ENCODE measurements around the gene NUP62. TPM values are rescaled to one million over a fixed set of nuclear protein-coding genes. Genes with fewer than 3 reads are reported as not detected.

Gene NUP62
- total and polyA plus RNA-seq, 2 experiments from 2014 or later, result 55.5 to 99.4 TPM

DNA sequence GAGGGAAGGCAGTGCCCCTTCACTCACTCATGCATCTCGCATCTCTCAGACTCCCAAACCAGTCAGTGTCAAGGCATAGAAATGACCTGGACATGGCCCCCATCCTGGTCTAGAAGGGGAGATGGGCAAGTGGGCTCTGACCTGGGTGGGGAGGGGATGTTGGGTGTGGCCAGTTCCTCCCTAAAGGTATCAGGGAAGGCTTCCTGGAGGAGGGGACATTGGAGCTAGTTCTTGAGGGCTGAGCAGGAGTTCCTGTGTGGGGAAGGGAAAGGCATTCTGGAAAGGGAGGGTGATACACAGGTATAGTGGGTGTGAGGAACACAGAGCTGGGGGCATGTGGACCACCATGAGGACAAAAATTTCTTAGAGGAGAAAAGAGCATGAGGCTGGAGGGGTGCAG lies 36.6 kb downstream of the NUP62 start:
- Mint-ChIP-seq H3K4me3 (no peak overlapping the region; the same call in 2 of the 3 replicates), H3K9me3 (peaks cover 5% of the 10 kb centered on the region), H3K27me3 (ENCODE audit: insufficient read depth, low read depth, poor library complexity) (peaks cover 32% of the 10 kb centered on the region), H3K27ac (no peak overlapping the region), H3K36me3 (ENCODE audit: low read depth) (peaks cover 15% of the 10 kb centered on the region), H3K4me1 (peaks cover 15% of the 10 kb centered on the region)
- H3K4me2 ChIP-seq, result no peak overlapping the region
- no peaks in the 10 kb centered on the region for H4K20me1 ChIP-seq (replicated peaks; ENCODE audit: insufficient read depth)
- peaks cover 9% of the 10 kb centered on the region; the same call in 1 of the 2 replicates for H3K4me1 ChIP-seq (ENCODE audit: insufficient read depth)
- DNase-seq (ENCODE audit: low spot score) (no peak), ATAC-seq (no peak)
- H3K4me3 ChIP-seq, result no peak overlapping the region
- H3K79me2 ChIP-seq (replicated peaks; ENCODE audit: insufficient read depth), result no peaks in the 10 kb centered on the region
- no peaks in the 10 kb centered on the region for H3K36me3 ChIP-seq (ENCODE audit: insufficient read depth)
- H3K9me2 ChIP-seq (ENCODE audit: insufficient read depth), result no peaks in the 10 kb centered on the region
- H3K27ac ChIP-seq (ENCODE audit: low read depth), result no peak overlapping the region
- 0 out of 2 replicates have a peak, but pooled peaks cover 3% of the 10 kb centered on the region for H3K27me3 ChIP-seq (ENCODE audit: insufficient read depth)
- TF ChIP-seq, protein P1, sequence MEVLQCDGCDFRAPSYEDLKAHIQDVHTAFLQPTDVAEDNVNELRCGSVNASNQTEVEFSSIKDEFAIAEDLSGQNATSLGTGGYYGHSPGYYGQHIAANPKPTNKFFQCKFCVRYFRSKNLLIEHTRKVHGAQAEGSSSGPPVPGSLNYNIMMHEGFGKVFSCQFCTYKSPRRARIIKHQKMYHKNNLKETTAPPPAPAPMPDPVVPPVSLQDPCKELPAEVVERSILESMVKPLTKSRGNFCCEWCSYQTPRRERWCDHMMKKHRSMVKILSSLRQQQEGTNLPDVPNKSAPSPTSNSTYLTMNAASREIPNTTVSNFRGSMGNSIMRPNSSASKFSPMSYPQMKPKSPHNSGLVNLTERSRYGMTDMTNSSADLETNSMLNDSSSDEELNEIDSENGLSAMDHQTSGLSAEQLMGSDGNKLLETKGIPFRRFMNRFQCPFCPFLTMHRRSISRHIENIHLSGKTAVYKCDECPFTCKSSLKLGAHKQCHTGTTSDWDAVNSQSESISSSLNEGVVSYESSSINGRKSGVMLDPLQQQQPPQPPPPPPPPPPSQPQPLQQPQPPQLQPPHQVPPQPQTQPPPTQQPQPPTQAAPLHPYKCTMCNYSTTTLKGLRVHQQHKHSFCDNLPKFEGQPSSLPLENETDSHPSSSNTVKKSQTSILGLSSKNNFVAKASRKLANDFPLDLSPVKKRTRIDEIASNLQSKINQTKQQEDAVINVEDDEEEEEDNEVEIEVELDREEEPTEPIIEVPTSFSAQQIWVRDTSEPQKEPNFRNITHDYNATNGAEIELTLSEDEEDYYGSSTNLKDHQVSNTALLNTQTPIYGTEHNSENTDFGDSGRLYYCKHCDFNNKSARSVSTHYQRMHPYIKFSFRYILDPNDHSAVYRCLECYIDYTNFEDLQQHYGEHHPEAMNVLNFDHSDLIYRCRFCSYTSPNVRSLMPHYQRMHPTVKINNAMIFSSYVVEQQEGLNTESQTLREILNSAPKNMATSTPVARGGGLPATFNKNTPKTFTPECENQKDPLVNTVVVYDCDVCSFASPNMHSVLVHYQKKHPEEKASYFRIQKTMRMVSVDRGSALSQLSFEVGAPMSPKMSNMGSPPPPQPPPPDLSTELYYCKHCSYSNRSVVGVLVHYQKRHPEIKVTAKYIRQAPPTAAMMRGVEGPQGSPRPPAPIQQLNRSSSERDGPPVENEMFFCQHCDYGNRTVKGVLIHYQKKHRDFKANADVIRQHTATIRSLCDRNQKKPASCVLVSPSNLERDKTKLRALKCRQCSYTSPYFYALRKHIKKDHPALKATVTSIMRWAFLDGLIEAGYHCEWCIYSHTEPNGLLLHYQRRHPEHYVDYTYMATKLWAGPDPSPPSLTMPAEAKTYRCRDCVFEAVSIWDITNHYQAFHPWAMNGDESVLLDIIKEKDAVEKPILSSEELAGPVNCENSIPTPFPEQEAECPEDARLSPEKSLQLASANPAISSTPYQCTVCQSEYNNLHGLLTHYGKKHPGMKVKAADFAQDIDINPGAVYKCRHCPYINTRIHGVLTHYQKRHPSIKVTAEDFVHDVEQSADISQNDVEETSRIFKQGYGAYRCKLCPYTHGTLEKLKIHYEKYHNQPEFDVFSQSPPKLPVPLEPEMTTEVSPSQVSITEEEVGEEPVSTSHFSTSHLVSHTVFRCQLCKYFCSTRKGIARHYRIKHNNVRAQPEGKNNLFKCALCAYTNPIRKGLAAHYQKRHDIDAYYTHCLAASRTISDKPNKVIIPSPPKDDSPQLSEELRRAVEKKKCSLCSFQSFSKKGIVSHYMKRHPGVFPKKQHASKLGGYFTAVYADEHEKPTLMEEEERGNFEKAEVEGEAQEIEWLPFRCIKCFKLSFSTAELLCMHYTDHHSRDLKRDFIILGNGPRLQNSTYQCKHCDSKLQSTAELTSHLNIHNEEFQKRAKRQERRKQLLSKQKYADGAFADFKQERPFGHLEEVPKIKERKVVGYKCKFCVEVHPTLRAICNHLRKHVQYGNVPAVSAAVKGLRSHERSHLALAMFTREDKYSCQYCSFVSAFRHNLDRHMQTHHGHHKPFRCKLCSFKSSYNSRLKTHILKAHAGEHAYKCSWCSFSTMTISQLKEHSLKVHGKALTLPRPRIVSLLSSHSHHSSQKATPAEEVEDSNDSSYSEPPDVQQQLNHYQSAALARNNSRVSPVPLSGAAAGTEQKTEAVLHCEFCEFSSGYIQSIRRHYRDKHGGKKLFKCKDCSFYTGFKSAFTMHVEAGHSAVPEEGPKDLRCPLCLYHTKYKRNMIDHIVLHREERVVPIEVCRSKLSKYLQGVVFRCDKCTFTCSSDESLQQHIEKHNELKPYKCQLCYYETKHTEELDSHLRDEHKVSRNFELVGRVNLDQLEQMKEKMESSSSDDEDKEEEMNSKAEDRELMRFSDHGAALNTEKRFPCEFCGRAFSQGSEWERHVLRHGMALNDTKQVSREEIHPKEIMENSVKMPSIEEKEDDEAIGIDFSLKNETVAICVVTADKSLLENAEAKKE (CRISPR knock-in tag; IDR thresholded peaks at IDR 0.05), result no peak
- TF ChIP-seq JUNB (IDR thresholded peaks at IDR 0.05; ENCODE audit: unreplicated experiment) (no peak), ZNF331 (CRISPR knock-in tag; IDR thresholded peaks at IDR 0.05; ENCODE audit: low read depth) (no peak), EZH2 (IDR thresholded peaks at IDR 0.05; ENCODE audit: low read depth, unreplicated experiment) (no peak), NANOG (IDR thresholded peaks at IDR 0.05; ENCODE audit: borderline replicate concordance) (no peak), POLR2AphosphoS5 (IDR thresholded peaks at IDR 0.05; ENCODE audit: low read depth) (no peak), STAT1 (IDR thresholded peaks at IDR 0.05; ENCODE audit: unreplicated experiment) (no peak)
- TF ChIP-seq, protein P2, sequence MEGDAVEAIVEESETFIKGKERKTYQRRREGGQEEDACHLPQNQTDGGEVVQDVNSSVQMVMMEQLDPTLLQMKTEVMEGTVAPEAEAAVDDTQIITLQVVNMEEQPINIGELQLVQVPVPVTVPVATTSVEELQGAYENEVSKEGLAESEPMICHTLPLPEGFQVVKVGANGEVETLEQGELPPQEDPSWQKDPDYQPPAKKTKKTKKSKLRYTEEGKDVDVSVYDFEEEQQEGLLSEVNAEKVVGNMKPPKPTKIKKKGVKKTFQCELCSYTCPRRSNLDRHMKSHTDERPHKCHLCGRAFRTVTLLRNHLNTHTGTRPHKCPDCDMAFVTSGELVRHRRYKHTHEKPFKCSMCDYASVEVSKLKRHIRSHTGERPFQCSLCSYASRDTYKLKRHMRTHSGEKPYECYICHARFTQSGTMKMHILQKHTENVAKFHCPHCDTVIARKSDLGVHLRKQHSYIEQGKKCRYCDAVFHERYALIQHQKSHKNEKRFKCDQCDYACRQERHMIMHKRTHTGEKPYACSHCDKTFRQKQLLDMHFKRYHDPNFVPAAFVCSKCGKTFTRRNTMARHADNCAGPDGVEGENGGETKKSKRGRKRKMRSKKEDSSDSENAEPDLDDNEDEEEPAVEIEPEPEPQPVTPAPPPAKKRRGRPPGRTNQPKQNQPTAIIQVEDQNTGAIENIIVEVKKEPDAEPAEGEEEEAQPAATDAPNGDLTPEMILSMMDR (conservative IDR thresholded peaks at IDR 0.05; ENCODE audit: low read depth in 2 of 2), result no peak
- TF ChIP-seq, protein P3, sequence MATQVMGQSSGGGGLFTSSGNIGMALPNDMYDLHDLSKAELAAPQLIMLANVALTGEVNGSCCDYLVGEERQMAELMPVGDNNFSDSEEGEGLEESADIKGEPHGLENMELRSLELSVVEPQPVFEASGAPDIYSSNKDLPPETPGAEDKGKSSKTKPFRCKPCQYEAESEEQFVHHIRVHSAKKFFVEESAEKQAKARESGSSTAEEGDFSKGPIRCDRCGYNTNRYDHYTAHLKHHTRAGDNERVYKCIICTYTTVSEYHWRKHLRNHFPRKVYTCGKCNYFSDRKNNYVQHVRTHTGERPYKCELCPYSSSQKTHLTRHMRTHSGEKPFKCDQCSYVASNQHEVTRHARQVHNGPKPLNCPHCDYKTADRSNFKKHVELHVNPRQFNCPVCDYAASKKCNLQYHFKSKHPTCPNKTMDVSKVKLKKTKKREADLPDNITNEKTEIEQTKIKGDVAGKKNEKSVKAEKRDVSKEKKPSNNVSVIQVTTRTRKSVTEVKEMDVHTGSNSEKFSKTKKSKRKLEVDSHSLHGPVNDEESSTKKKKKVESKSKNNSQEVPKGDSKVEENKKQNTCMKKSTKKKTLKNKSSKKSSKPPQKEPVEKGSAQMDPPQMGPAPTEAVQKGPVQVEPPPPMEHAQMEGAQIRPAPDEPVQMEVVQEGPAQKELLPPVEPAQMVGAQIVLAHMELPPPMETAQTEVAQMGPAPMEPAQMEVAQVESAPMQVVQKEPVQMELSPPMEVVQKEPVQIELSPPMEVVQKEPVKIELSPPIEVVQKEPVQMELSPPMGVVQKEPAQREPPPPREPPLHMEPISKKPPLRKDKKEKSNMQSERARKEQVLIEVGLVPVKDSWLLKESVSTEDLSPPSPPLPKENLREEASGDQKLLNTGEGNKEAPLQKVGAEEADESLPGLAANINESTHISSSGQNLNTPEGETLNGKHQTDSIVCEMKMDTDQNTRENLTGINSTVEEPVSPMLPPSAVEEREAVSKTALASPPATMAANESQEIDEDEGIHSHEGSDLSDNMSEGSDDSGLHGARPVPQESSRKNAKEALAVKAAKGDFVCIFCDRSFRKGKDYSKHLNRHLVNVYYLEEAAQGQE (IDR thresholded peaks at IDR 0.05; ENCODE audit: unreplicated experiment), result no peak
- H2AFZ ChIP-seq, result no peak overlapping the region
- H3F3A ChIP-seq (replicated peaks; ENCODE audit: low read depth), result peaks cover 17% of the 10 kb centered on the region; the same call in 1 of the 2 replicates
